ENCODE measurements around the gene COL13A1.

GRCh38 chr10:69875856-69876255, 74.2 kb downstream of the COL13A1 start:
- TF ChIP-seq EP300 (IDR thresholded peaks at IDR 0.05; ENCODE audit: borderline replicate concordance in 1 of 2, low read depth in 1 of 2, low read length in 1 of 2) = no peak
- no peak for TF ChIP-seq MXI1 (IDR thresholded peaks at IDR 0.05; ENCODE audit: low read depth, low read length)
- TF ChIP-seq CTCF (IDR thresholded peaks at IDR 0.05) = no peak

Measured in SK-N-SH (cell line).